BE2C (cell line): ENCODE results near the gene PACSIN2.

Source experiments
- DNase-seq: peaks from one replicate; pipeline ENCODE4 v3.0.0-alpha.2; 2020
- H3K27me3 ChIP-seq: fragments of 250-450 bp; sonication (Bioruptor Pico); 2 replicates; pipeline ENCODE4 v1.5.1; 2020; ENCODE audit warnings: mild to moderate bottlenecking
- H3K36me3 ChIP-seq: fragments of 250-450 bp; sonication (Bioruptor Pico); 2 replicates; pipeline ENCODE4 v1.5.1; 2020; ENCODE audit warnings: mild to moderate bottlenecking
- H3K4me1 ChIP-seq: fragments of 250-450 bp; sonication (Bioruptor Pico); 2 replicates; pipeline ENCODE4 v1.5.1; 2020
- H3K4me3 ChIP-seq: 2 replicates; pipeline ENCODE4 v1.5.1; 2011; ENCODE audit warnings: low read depth, low read length
- H3K9me3 ChIP-seq: fragments of 250-450 bp; sonication (Bioruptor Pico); 2 replicates; pipeline ENCODE4 v1.5.1; 2020
- CTCF ChIP-seq: IDR thresholded peaks from 2 replicates; pipeline ENCODE4 v1.5.1; 2012; ENCODE audit warnings: mild to moderate bottlenecking, low read depth, low read length

Gene PACSIN2

GRCh38 chr22:42902875-42903510 lies 112.0 kb downstream of the PACSIN2 start:
- no peaks in the 10 kb centered on the region for H3K9me3 ChIP-seq
- peak; percentile 26 for TF ChIP-seq CTCF
- no peaks in the 10 kb centered on the region for H3K36me3 ChIP-seq
- H3K27me3 ChIP-seq, result no peaks in the 10 kb centered on the region
- DNase-seq, result no peak
- no peak overlapping the region for H3K4me3 ChIP-seq
- H3K4me1 ChIP-seq, result 0 out of 2 replicates have a peak, but pooled peaks cover 3% of the 10 kb centered on the region

- H3K9me3 ChIP-seq, result no peaks in the 10 kb centered on the region
- DNase-seq, result no peak
- H3K4me3 ChIP-seq, result no peak overlapping the region
- H3K4me1 ChIP-seq, result 0 out of 2 replicates have a peak, but pooled peaks cover 3% of the 10 kb centered on the region
- peak; percentile 43; the same call in 1 of the 2 replicates for TF ChIP-seq CTCF
- H3K36me3 ChIP-seq, result no peaks in the 10 kb centered on the region
- no peaks in the 10 kb centered on the region for H3K27me3 ChIP-seq
These were observed 113.0 kb downstream of the PACSIN2 start for GRCh38 chr22:42901790-42902508.

GRCh38 chr22:42897960-42898359 lies 117.0 kb downstream of the PACSIN2 start:
- Histone ChIP-seq H3K4me3 (no peak overlapping the region), H3K4me1 (no peaks in the 10 kb centered on the region), H3K27me3 (no peaks in the 10 kb centered on the region), H3K9me3 (no peaks in the 10 kb centered on the region), H3K36me3 (no peaks in the 10 kb centered on the region)
- no peak for DNase-seq
- TF ChIP-seq CTCF, result no peak

GRCh38 chr22:42895541-42895981 lies 119.4 kb downstream of the PACSIN2 start:
- no peaks in the 10 kb centered on the region for H3K4me1 ChIP-seq
- H3K27me3 ChIP-seq, result no peaks in the 10 kb centered on the region
- no peak for DNase-seq
- H3K36me3 ChIP-seq, result peaks cover 4% of the 10 kb centered on the region; the same call in 1 of the 2 replicates
- TF ChIP-seq CTCF, result no peak
- no peak overlapping the region for H3K4me3 ChIP-seq
- no peaks in the 10 kb centered on the region for H3K9me3 ChIP-seq

GRCh38 chr22:42895087-42895486 lies 119.9 kb downstream of the PACSIN2 start:
- H3K4me3 ChIP-seq, result no peak overlapping the region

More at GRCh38 chr22:42895087-42895486, 119.9 kb downstream of the PACSIN2 start:
- Histone ChIP-seq H3K36me3 (peaks cover 8% of the 10 kb centered on the region), H3K9me3 (no peaks in the 10 kb centered on the region), H3K27me3 (no peaks in the 10 kb centered on the region), H3K4me1 (no peaks in the 10 kb centered on the region)
- no peak for TF ChIP-seq CTCF
- no peak for DNase-seq
